Thymus (tissue), 11 donors: ENCODE results near the gene NEU4. TPM values are rescaled to one million over a fixed set of nuclear protein-coding genes. Genes with fewer than 3 reads are reported as not detected.

Source experiments
- DNase-seq, 9 donors: peaks; one replicate each; pipeline ENCODE4 v3.0.0-alpha.2; 2013; ENCODE audit warnings: low spot score in 9 of 9, low read depth in 6 of 9, missing footprints in 1 of 9
- H3K27ac ChIP-seq, 2 donors: one replicate each; pipeline ENCODE4 v1.5.1; 2013; ENCODE audit warnings: control low read depth in 1 of 2, low read depth in 1 of 2, low read length in 1 of 2, mild to moderate bottlenecking in 1 of 2, moderate library complexity in 1 of 2
- H3K27me3 ChIP-seq, 2 donors: one replicate each; pipeline ENCODE4 v1.5.1; 2013; ENCODE audit warnings: low read length in 1 of 2; ENCODE audit not compliant: control insufficient read depth in 2 of 2, insufficient read depth in 1 of 2
- H3K36me3 ChIP-seq, 2 donors: one replicate each; pipeline ENCODE4 v1.5.1; 2013; ENCODE audit warnings: low read length in 1 of 2, mild to moderate bottlenecking in 1 of 2, moderate library complexity in 1 of 2; ENCODE audit not compliant: control insufficient read depth in 2 of 2, insufficient read depth in 2 of 2
- H3K4me1 ChIP-seq, 2 donors: one replicate each; pipeline ENCODE4 v1.5.1; 2013; ENCODE audit warnings: low read length in 2 of 2; ENCODE audit not compliant: control insufficient read depth in 2 of 2, insufficient read depth in 2 of 2
- H3K4me3 ChIP-seq, 2 donors: one replicate each; pipeline ENCODE4 v1.5.1; 2013; ENCODE audit warnings: low read length in 2 of 2, control low read depth in 1 of 2, mild to moderate bottlenecking in 1 of 2
- H3K9me3 ChIP-seq, 2 donors: one replicate each; pipeline ENCODE4 v1.5.1; 2013; ENCODE audit warnings: low read length in 1 of 2, mild to moderate bottlenecking in 1 of 2; ENCODE audit not compliant: control insufficient read depth in 2 of 2, insufficient read depth in 1 of 2
- WGBS: extraction: QIAGEN DNeasy Blood & Tissue Kit; methylation state at CpG from one replicate; pipeline ENCODE4 v1.1.7; 2013; 5-methylcytosine and 5-hydroxymethylcytosine counted together
- polyA plus RNA-seq: library from polyadenylated mRNA; stranded (reverse); fragments of 200-250 nt; gene quantifications from one replicate; pipeline ENCODE4 v1.2.3, GENCODE V29; 2013
- total RNA-seq: library from RNA; stranded (reverse); fragments of 120-200 nt; gene quantifications from one replicate; pipeline ENCODE4 v1.2.4, GENCODE V29; 2013
- donor health status: healthy.

Gene NEU4
- total and polyA plus RNA-seq, 2 donors: 0.05 to 1.1 TPM

DNA sequence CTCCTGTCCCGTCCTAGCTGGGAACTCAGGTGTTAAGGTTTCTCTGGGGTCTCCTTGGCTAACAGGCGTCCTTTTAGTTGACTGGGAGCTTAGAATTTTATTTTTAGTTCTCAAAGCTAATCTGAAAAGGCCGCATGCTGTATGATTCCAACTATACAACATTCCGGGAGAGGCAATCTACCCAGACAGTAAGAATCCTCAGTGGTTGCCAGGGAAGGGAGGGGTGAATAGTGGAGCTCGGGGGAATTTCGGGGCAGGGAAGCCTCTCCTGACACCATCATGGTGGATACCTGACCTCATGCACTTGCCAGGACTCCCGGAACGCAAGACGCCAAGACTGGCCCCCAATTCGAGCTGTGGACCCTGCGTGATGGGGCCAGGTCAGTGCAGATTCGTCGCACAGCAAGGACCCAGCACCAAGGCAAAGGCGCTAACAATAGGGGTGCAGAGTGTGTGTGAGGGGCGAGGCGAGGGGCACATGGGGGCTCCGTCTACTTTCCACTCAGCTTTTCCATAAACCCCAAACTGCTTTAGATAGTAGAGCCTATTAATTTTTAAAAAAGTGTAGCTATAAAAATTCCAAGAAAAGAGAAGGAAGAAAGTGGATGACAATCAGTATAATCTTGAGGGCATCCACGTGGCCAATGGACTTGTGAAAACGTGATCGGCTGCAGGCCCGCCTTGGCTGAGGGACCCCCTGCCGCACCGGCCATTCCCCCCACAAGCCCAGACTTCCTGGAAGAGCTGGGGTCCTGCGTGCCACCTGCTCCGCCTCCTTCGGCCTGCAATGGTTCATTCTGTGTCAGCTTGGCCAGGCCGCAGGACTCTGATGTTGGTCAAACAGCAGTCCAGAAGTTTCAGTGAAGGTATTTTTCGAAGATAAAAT lies 32.4 kb downstream of the NEU4 start:
- Histone ChIP-seq H3K27me3 (peaks cover 0 to 24% of the 10 kb centered on the region in 2 donors), H3K4me1 (peaks cover 18 to 25% of the 10 kb centered on the region in 2 donors), H3K27ac (no peak overlapping the region), H3K9me3 (peaks cover 0 to 3% of the 10 kb centered on the region in 2 donors), H3K36me3 (no peaks in the 10 kb centered on the region), H3K4me3 (no peak overlapping the region)
- no peak for DNase-seq
- WGBS: 95% methylated on average over 28 of the region's 28 CpGs

DNA sequence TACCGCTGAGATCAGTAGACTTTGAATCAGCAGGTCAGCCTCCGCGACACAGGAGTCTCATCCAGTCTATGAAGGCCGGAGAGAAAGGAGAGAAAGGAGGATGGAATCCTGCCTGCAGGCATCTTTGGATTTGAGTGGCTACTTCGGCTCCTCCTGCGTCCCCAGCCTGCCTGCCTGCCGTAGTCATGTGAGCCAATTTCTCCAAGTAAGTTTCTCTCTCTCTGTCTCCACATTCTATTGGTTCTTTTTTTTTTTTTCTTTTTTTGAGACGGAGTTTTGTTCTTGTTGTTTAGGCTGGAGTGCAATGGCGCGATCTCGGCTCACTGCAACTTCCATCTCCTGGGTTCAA lies 33.0 kb downstream of the NEU4 start:
- Histone ChIP-seq H3K9me3 (peaks cover 0 to 3% of the 10 kb centered on the region in 2 donors), H3K4me3 (no peak overlapping the region), H3K27ac (no peak overlapping the region), H3K4me1 (peaks cover 18 to 25% of the 10 kb centered on the region in 2 donors), H3K36me3 (no peaks in the 10 kb centered on the region), H3K27me3 (peaks cover 0 to 24% of the 10 kb centered on the region in 2 donors)
- 96% methylated on average over 11 of the region's 11 CpGs for WGBS
- DNase-seq: no peak

GRCh38 chr2:241842620-241843211 lies 33.7 kb downstream of the NEU4 start:
- WGBS: 19% methylated on average over 29 of the region's 29 CpGs
- Histone ChIP-seq H3K27me3 (peaks cover 0 to 24% of the 10 kb centered on the region in 2 donors), H3K27ac (peak overlapping the region in 1 of 2 donors; percentile 3), H3K4me3 (peak overlapping the region in 1 of 2 donors; percentile 13), H3K36me3 (no peaks in the 10 kb centered on the region), H3K9me3 (peaks cover 0 to 3% of the 10 kb centered on the region in 2 donors), H3K4me1 (peaks cover 18 to 25% of the 10 kb centered on the region in 2 donors)
- DNase-seq: peak in 1 of 9 donors; percentile 43

DNA sequence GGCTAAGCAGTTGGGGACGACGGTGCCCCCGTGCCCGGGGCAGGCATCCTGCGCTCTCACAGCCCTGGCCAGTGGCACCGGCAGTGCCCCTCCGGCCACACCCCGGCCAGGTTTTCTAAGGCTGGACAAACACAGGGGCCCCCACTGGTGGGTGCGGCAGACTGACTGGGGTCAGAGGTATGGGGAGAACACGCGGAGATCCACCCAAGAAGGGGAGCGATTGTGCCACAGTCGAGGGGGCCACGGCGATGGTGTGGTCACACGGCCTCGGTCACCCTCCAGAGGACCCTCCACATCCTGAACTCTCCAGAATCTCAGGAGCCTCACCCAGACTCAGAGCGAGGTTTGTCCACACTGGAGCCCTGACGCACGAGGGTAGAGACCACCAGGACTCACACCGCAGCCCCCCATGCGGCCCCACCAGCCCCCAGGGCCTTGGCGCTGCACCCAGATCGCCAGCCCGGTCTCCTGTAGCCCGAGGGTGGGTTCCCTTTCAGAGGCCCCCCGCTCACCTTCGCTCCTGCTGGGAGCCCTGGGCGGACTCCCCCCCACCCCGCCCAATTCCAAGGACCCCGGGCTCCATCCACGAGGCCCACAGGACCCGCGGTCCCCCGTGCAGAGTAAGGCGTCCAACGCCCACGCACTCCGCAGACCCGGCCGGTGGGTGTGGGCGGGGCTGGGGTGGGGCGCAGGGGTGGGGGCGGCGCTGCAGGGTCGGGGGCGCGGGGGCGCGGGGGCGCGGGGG lies 34.5 kb downstream of the NEU4 start:
- no peak for DNase-seq
- Histone ChIP-seq H3K4me3 (peak overlapping the region in 1 of 2 donors; percentile 53), H3K27ac (peak overlapping the region; percentile 3 to 59), H3K9me3 (peaks cover 0 to 3% of the 10 kb centered on the region in 2 donors), H3K4me1 (peaks cover 18 to 25% of the 10 kb centered on the region in 2 donors), H3K27me3 (peaks cover 0 to 24% of the 10 kb centered on the region in 2 donors), H3K36me3 (no peaks in the 10 kb centered on the region)
- 43% methylated on average over 52 of the region's 52 CpGs for WGBS

GRCh38 chr2:241844066-241844728 lies 35.2 kb downstream of the NEU4 start:
- Histone ChIP-seq H3K4me1 (peaks cover 18 to 25% of the 10 kb centered on the region in 2 donors), H3K4me3 (peak overlapping the region; percentile 26 to 53), H3K36me3 (no peaks in the 10 kb centered on the region), H3K27me3 (peaks cover 0 to 24% of the 10 kb centered on the region in 2 donors), H3K9me3 (peaks cover 0 to 3% of the 10 kb centered on the region in 2 donors), H3K27ac (peak overlapping the region in 1 of 2 donors; percentile 59)
- WGBS: 7% methylated on average over 65 of the region's 65 CpGs
- DNase-seq: peak in 1 of 9 donors; percentile 68

- Histone ChIP-seq H3K27me3 (peaks cover 0 to 24% of the 10 kb centered on the region in 2 donors), H3K36me3 (peaks cover 0 to under 1% of the 10 kb centered on the region in 2 donors), H3K9me3 (peaks cover 0 to 3% of the 10 kb centered on the region in 2 donors), H3K27ac (no peak overlapping the region), H3K4me1 (peaks cover 18 to 25% of the 10 kb centered on the region in 2 donors), H3K4me3 (no peak overlapping the region)
- WGBS: 92% methylated on average over 37 of the region's 37 CpGs
- DNase-seq: no peak
Measured at GRCh38 chr2:241844831-241845578, 36.0 kb downstream of the NEU4 start.

DNA sequence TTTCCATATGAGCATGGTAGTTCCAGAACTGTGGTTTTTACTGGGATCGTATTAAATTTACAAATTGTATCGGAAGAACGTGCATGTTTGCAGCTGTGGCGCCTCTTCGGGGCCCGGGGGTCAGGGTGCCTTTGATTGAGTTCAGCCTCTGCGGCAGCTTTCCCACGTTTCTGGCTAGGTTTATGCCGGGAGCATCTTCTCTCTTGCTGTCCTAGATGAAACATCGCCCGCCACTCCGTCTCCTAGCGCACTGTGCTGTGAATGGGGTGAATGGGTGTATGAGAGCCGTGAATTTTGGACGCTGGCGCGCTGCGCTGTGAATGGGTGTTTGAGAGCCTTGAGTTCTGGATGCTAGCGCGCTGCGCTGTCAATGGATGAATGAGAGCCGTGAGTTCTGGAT lies 37.4 kb downstream of the NEU4 start:
- no peak for DNase-seq
- WGBS: 97% methylated on average over 22 of the region's 22 CpGs
- Histone ChIP-seq H3K4me3 (no peak overlapping the region), H3K4me1 (peaks cover 18 to 25% of the 10 kb centered on the region in 2 donors), H3K36me3 (peaks cover 5 to 14% of the 10 kb centered on the region in 2 donors), H3K9me3 (peaks cover 0 to under 1% of the 10 kb centered on the region in 2 donors), H3K27ac (no peak overlapping the region), H3K27me3 (peaks cover 0 to 24% of the 10 kb centered on the region in 2 donors)
